Peyer's patch (tissue), 4 donors: ENCODE measurements around the gene OTUD1. TPM values are rescaled to one million over a fixed set of nuclear protein-coding genes. Genes with fewer than 3 reads are reported as not detected.

ENCODE experiments used
- DNase-seq, 3 donors: peaks; one replicate each; pipeline ENCODE4 v3.0.0-alpha.2; 2017 to 2019
- H3K27ac ChIP-seq, 4 donors: fragments of 200-600 bp; sonication (generic); one replicate each; pipeline ENCODE4 v1.5.1; 2016 to 2019
- H3K27me3 ChIP-seq, 2 donors: fragments of 200-600 bp; sonication (generic); one replicate each; pipeline ENCODE4 v1.5.1; 2019
- H3K36me3 ChIP-seq, 3 donors: fragments of 200-600 bp; sonication (generic); one replicate each; pipeline ENCODE4 v1.5.1; 2016 to 2019
- H3K4me1 ChIP-seq, 4 donors: fragments of 200-600 bp; sonication (generic); one replicate each; pipeline ENCODE4 v1.5.1; 2016 to 2019
- H3K4me3 ChIP-seq, 4 donors: fragments of 200-600 bp; sonication (generic); 1 replicate in 3 of 4; 2 replicates in 1 of 4; pipeline ENCODE4 v1.5.1; 2016 to 2019; ENCODE audit warnings: mild to moderate bottlenecking in 1 of 4
- H3K9me3 ChIP-seq, 4 donors: fragments of 200-600 bp; sonication (generic); one replicate each; pipeline ENCODE4 v1.5.1; 2016 to 2019; ENCODE audit warnings: mild to moderate bottlenecking in 1 of 4
- CTCF ChIP-seq, 6 experiments: fragments of 450-650 bp in 4 of 6; fragments of 200-600 bp in 2 of 6; sonication (generic) in 1 of 6; IDR thresholded peaks; one replicate each; pipeline ENCODE4 v1.5.1; 2017 to 2019; ENCODE audit warnings: antibody characterized with exemption in 6 of 6, mild to moderate bottlenecking in 3 of 6, moderate library complexity in 1 of 6
- POLR2A ChIP-seq, 2 donors: fragments of 450-650 bp; IDR thresholded peaks; one replicate each; pipeline ENCODE4 v1.5.1; 2017; ENCODE audit warnings: antibody characterized with exemption in 2 of 2, mild to moderate bottlenecking in 2 of 2, moderate library complexity in 2 of 2
- total RNA-seq, 4 donors: library from RNA; depleted of rRNA; stranded (reverse); fragments of >200 nt; gene quantifications; one replicate each; pipeline ENCODE4 v1.1.0, GENCODE V29; 2016

The OTUD1 gene
- total RNA-seq, 4 donors from 2014 or later = 5.8 to 11.2 (median 8.3) TPM

- Histone ChIP-seq H3K4me1 (peaks cover 0 to 23% (median 4%) of the 10 kb centered on the region in 4 donors), H3K9me3 (no peaks in the 10 kb centered on the region), H3K36me3 (peaks cover 0 to 10% (median 0%) of the 10 kb centered on the region in 3 donors), H3K4me3 (no peak overlapping the region), H3K27me3 (no peaks in the 10 kb centered on the region), H3K27ac (no peak overlapping the region)
- TF ChIP-seq CTCF (IDR thresholded peaks at IDR 0.05) (no peak), POLR2A (IDR thresholded peaks at IDR 0.05) (no peak)
- no peak for DNase-seq
Measured at GRCh38 chr10:23445591-23445990, 6.7 kb downstream of the OTUD1 start.

GRCh38 chr10:23448323-23448722, 9.4 kb downstream of the OTUD1 start:
- no peaks in the 10 kb centered on the region for H3K27me3 ChIP-seq
- H3K36me3 ChIP-seq = peaks cover 0 to 7% (median 0%) of the 10 kb centered on the region in 3 donors
- DNase-seq = no peak
- no peaks in the 10 kb centered on the region for H3K9me3 ChIP-seq
- no peak for TF ChIP-seq CTCF (IDR thresholded peaks at IDR 0.05)
- H3K27ac ChIP-seq = no peak overlapping the region
- H3K4me1 ChIP-seq = no peaks in the 10 kb centered on the region
- H3K4me3 ChIP-seq = no peak overlapping the region

GRCh38 chr10:23448802-23449570, 10.1 kb downstream of the OTUD1 start:
- Histone ChIP-seq H3K4me3 (no peak overlapping the region), H3K36me3 (no peaks in the 10 kb centered on the region), H3K4me1 (no peaks in the 10 kb centered on the region), H3K27me3 (no peaks in the 10 kb centered on the region), H3K9me3 (no peaks in the 10 kb centered on the region), H3K27ac (peak overlapping the region in 2 of 4 donors; percentile 1 to 47)
- TF ChIP-seq CTCF (IDR thresholded peaks at IDR 0.05) = no peak
- TF ChIP-seq POLR2A (IDR thresholded peaks at IDR 0.05) = no peak
- DNase-seq = no peak

- Histone ChIP-seq H3K27ac (no peak overlapping the region), H3K4me1 (no peaks in the 10 kb centered on the region), H3K27me3 (no peaks in the 10 kb centered on the region), H3K9me3 (no peaks in the 10 kb centered on the region), H3K36me3 (no peaks in the 10 kb centered on the region), H3K4me3 (no peak overlapping the region)
- no peak for TF ChIP-seq CTCF (IDR thresholded peaks at IDR 0.05)
- TF ChIP-seq POLR2A (IDR thresholded peaks at IDR 0.05) = no peak
- DNase-seq = no peak
Measured at GRCh38 chr10:23452033-23452655, 13.3 kb downstream of the OTUD1 start.

- Histone ChIP-seq H3K9me3 (no peaks in the 10 kb centered on the region), H3K27ac (no peak overlapping the region), H3K36me3 (no peaks in the 10 kb centered on the region), H3K4me3 (no peak overlapping the region), H3K4me1 (no peaks in the 10 kb centered on the region), H3K27me3 (no peaks in the 10 kb centered on the region)
- no peak for DNase-seq
- TF ChIP-seq CTCF (IDR thresholded peaks at IDR 0.05) (no peak), POLR2A (IDR thresholded peaks at IDR 0.05) (no peak)
Measured at GRCh38 chr10:23453465-23453864, 14.6 kb downstream of the OTUD1 start.
